Hepatocyte (in vitro differentiated cells): ENCODE measurements around the gene IFFO2. TPM values are rescaled to one million over a fixed set of nuclear protein-coding genes. Genes with fewer than 3 reads are reported as not detected.

Source experiments
- DNase-seq: peaks from one replicate; pipeline ENCODE4 v3.0.0-alpha.2; 2016; ENCODE audit warnings: low spot score
- H2AFZ ChIP-seq: fragments of 200-600 bp; sonication (generic); 2 replicates; pipeline ENCODE4 v1.6.0; 2016; ENCODE audit warnings: antibody characterized with exemption, mild to moderate bottlenecking
- H3K27ac ChIP-seq: fragments of 200-600 bp; sonication (generic); 2 replicates; pipeline ENCODE4 v1.5.1; 2016; ENCODE audit warnings: mild to moderate bottlenecking
- H3K27me3 ChIP-seq: fragments of 200-600 bp; sonication (generic); 2 replicates; pipeline ENCODE4 v1.6.1; 2016
- H3K36me3 ChIP-seq: fragments of 200-600 bp; sonication (generic); replicated peaks from 2 replicates; pipeline ENCODE4 v1.5.1; 2016; ENCODE audit warnings: low read depth; ENCODE audit not compliant: insufficient read depth
- H3K4me1 ChIP-seq: fragments of 200-600 bp; sonication (generic); 2 replicates; pipeline ENCODE4 v1.5.1; 2016; ENCODE audit warnings: mild to moderate bottlenecking, moderate library complexity; ENCODE audit not compliant: insufficient read depth
- H3K4me2 ChIP-seq: fragments of 200-600 bp; sonication (generic); 2 replicates; pipeline ENCODE4 v1.6.0; 2016
- H3K4me3 ChIP-seq: fragments of 200-600 bp; sonication (generic); 2 replicates; pipeline ENCODE4 v1.5.1; 2016; ENCODE audit warnings: mild to moderate bottlenecking
- H3K79me2 ChIP-seq: fragments of 200-600 bp; sonication (generic); 2 replicates; pipeline ENCODE4 v1.6.0; 2017; ENCODE audit warnings: mild to moderate bottlenecking
- H3K9me2 ChIP-seq: fragments of 200-600 bp; sonication (generic); replicated peaks from 2 replicates; pipeline ENCODE4 v1.6.0; 2017; ENCODE audit warnings: mild to moderate bottlenecking; ENCODE audit not compliant: insufficient read depth
- H3K9me3 ChIP-seq: fragments of 200-600 bp; sonication (generic); 2 replicates; pipeline ENCODE4 v1.5.1; 2016; ENCODE audit warnings: low read depth, mild to moderate bottlenecking
- H4K20me1 ChIP-seq: fragments of 200-600 bp; sonication (generic); 2 replicates; pipeline ENCODE4 v1.6.0; 2016; ENCODE audit warnings: mild to moderate bottlenecking; ENCODE audit not compliant: insufficient read depth, poor library complexity, severe bottlenecking
- EZH2 ChIP-seq: fragments of 200-600 bp; sonication (generic); IDR thresholded peaks from 2 replicates; pipeline ENCODE4 v1.6.1; 2016; ENCODE audit warnings: antibody characterized with exemption, mild to moderate bottlenecking, borderline replicate concordance
- EZH2phosphoT487 ChIP-seq: fragments of 200-600 bp; sonication (generic); IDR thresholded peaks from one replicate; pipeline ENCODE4 v1.6.1; 2018; ENCODE audit warnings: antibody characterized with exemption, mild to moderate bottlenecking, low read depth, moderate library complexity; ENCODE audit not compliant: unreplicated experiment, severe bottlenecking
- WGBS: methylation state at CpG from one replicate; pipeline ENCODE4 v1.1.6; 2016; ENCODE audit warnings: low lambda C conversion rate; ENCODE audit errors: missing lambda C conversion rate; 5-methylcytosine and 5-hydroxymethylcytosine counted together
- polyA plus RNA-seq: library from polyadenylated mRNA; unstranded; fragments of >200 nt; fragmentation: Nextera tagmentation; extraction: Ambion mirVana; gene quantifications from 2 replicates; pipeline ENCODE4 v1.2.1, GENCODE V29; 2016
- total RNA-seq: library from RNA; depleted of rRNA; stranded (reverse); fragments of >200 nt; gene quantifications from 2 replicates; pipeline ENCODE4 v1.2.3, GENCODE V29; 2014
- TF ChIP-seq, protein P1 (sequence below): fragments of 200-600 bp; sonication (generic); IDR thresholded peaks from 2 replicates; pipeline ENCODE4 v1.5.1; 2016; ENCODE audit warnings: antibody characterized with exemption, mild to moderate bottlenecking; ENCODE audit not compliant: poor library complexity

The IFFO2 gene
- total and polyA plus RNA-seq, 2 experiments from 2014 or later = 0.85 to 7.2 TPM

DNA sequence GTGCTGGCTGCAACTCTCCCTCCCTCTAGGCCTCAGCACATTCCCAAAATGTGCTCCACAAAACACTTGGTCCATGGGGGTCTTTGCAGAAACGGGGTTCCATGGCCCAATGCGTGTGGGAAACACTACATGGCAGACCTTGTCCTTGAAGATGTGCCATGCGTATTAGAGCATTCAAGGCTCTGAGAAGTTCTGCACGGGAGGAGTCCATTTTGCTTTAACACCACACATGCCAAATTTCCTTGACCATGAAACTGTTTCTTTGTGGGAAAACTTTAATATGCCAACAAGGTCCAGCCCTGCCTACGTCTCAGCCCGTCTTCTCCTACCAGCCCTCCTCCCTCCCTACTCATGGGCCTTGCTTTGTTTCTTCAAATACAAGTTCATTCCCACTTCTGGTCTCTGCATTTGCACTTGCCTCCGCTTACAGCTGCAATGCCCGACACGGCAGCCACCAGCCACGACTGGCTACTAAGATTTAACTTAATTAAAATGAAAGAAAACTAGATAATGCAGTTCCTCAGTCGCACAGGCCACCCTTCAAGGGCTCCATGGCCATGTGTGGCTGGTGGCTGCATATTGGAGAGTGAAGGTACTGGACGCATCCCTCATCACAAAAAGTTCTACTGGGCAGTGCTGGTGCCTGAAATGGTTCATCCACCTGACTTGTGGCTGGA is 77.8 kb downstream of the IFFO2 start:
- Histone ChIP-seq H3K79me2 (no peaks in the 10 kb centered on the region), H3K27ac (no peak overlapping the region), H2AFZ (no peak overlapping the region), H3K4me1 (no peaks in the 10 kb centered on the region), H3K36me3 (no peaks in the 10 kb centered on the region), H3K4me3 (no peak overlapping the region), H3K9me2 (no peaks in the 10 kb centered on the region), H3K9me3 (no peaks in the 10 kb centered on the region), H4K20me1 (no peaks in the 10 kb centered on the region), H3K27me3 (no peaks in the 10 kb centered on the region), H3K4me2 (no peak overlapping the region)
- no peak for DNase-seq
- 87% methylated on average over 12 of the region's 12 CpGs for WGBS
- TF ChIP-seq, protein P1, sequence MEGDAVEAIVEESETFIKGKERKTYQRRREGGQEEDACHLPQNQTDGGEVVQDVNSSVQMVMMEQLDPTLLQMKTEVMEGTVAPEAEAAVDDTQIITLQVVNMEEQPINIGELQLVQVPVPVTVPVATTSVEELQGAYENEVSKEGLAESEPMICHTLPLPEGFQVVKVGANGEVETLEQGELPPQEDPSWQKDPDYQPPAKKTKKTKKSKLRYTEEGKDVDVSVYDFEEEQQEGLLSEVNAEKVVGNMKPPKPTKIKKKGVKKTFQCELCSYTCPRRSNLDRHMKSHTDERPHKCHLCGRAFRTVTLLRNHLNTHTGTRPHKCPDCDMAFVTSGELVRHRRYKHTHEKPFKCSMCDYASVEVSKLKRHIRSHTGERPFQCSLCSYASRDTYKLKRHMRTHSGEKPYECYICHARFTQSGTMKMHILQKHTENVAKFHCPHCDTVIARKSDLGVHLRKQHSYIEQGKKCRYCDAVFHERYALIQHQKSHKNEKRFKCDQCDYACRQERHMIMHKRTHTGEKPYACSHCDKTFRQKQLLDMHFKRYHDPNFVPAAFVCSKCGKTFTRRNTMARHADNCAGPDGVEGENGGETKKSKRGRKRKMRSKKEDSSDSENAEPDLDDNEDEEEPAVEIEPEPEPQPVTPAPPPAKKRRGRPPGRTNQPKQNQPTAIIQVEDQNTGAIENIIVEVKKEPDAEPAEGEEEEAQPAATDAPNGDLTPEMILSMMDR = no peak
- TF ChIP-seq EZH2 = no peak
- no peak for TF ChIP-seq EZH2phosphoT487

DNA sequence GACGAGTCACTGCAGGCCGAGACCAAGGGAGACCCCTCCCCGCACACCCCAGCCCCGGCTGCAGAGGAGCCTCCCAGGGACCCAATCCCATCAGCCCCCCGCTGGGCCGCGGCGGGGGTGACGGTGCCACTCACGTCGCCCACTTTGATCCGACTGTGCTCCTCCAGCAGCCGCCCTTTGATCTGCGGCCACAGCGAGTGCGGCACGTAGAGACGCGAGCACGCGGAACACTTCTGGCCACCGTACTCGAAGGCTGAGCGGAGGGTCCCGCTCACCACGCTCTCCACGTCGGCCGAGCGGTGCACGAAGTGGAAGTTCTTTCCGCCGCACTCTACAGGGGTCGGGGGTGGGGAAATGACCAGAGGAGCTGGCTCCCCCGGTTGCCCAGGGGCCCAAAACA is 79.2 kb downstream of the IFFO2 start:
- Histone ChIP-seq H3K9me3 (no peaks in the 10 kb centered on the region), H3K27ac (no peak overlapping the region), H4K20me1 (no peaks in the 10 kb centered on the region), H3K9me2 (no peaks in the 10 kb centered on the region), H2AFZ (no peak overlapping the region), H3K4me3 (no peak overlapping the region), H3K27me3 (no peaks in the 10 kb centered on the region), H3K36me3 (no peaks in the 10 kb centered on the region), H3K4me2 (no peak overlapping the region), H3K4me1 (no peaks in the 10 kb centered on the region), H3K79me2 (no peaks in the 10 kb centered on the region)
- WGBS = 91% methylated on average over 26 of the region's 35 CpGs
- TF ChIP-seq, protein P1 = no peak
- TF ChIP-seq EZH2 (no peak), EZH2phosphoT487 (no peak)
- DNase-seq = no peak

DNA sequence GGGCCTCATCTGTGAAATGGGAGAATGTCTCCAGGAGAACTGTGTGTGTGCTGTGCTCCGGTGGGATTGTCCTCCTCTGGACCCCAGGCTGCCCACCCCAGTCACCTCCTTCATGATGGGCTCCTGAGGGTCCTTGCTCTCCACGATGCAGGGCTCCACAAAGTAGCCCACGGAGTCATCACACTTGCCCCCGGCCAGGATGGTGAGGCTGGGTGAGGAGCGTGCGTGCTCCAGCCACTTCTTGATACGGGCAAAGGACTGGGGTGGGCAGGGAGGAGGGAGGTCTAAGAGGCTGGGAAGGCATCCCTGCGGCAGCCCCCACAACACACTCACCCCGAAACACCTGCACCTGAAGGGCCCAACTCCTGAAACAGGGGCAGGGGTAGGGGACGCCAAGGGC is 80.3 kb downstream of the IFFO2 start:
- Histone ChIP-seq H3K27me3 (no peaks in the 10 kb centered on the region), H3K27ac (no peak overlapping the region), H4K20me1 (no peaks in the 10 kb centered on the region), H3K79me2 (no peaks in the 10 kb centered on the region), H3K4me3 (no peak overlapping the region), H3K9me3 (no peaks in the 10 kb centered on the region), H3K4me1 (no peaks in the 10 kb centered on the region), H3K36me3 (no peaks in the 10 kb centered on the region), H2AFZ (no peak overlapping the region), H3K4me2 (no peak overlapping the region), H3K9me2 (no peaks in the 10 kb centered on the region)
- WGBS = 85% methylated on average over 9 of the region's 10 CpGs
- DNase-seq = no peak
- no peak for TF ChIP-seq EZH2phosphoT487
- TF ChIP-seq, protein P1 = no peak
- no peak for TF ChIP-seq EZH2
